PC-3 (cell line): ENCODE results near the gene MANSC4. TPM values are rescaled to one million over a fixed set of nuclear protein-coding genes. Genes with fewer than 3 reads are reported as not detected.

Experiments used
- ATAC-seq: fragments of 200-7000 bp; cut with Tn5 transposase; 2 replicates; pipeline ENCODE4 v1.9.1; 2020; ENCODE audit warnings: mild to moderate bottlenecking, moderate library complexity
- BruUV-seq: library from RNA; stranded (reverse); fragments of 400-500 nt; replicated peaks from 2 replicates; lab custom pipeline; 2021; lab: Mats Ljungman, UMichigan
- CTCF ChIA-PET: fragments of 300-600 bp; sonication (Branson Sonifier 250); formaldehyde crosslinking; loops from one replicate; lab custom pipeline; 2022; ENCODE audit warnings: antibody characterized with exemption; lab: Charles Lee
- POLR2A ChIA-PET: fragments of 300-600 bp; sonication (Branson Sonifier 250); formaldehyde crosslinking; loops from one replicate; lab custom pipeline; 2022; ENCODE audit warnings: antibody characterized with exemption; ENCODE audit not compliant: unreplicated experiment; lab: Charles Lee
- DNase-seq: peaks from one replicate; pipeline ENCODE4 v3.0.0-alpha.2; 2015
- H2AFZ ChIP-seq: fragments of 300-600 bp; sonication (generic); 2 replicates; pipeline ENCODE4 v1.6.0; 2016; ENCODE audit warnings: antibody characterized with exemption, low read length
- H3F3A ChIP-seq: fragments of 300-600 bp; sonication (generic); one replicate; pipeline ENCODE4 v1.6.0; 2017; ENCODE audit warnings: antibody characterized with exemption, low read length, control low read depth, mild to moderate bottlenecking; ENCODE audit not compliant: unreplicated experiment
- H3K27ac ChIP-seq: fragments of 300-600 bp; sonication (generic); 2 replicates; pipeline ENCODE4 v1.5.1; 2016; ENCODE audit warnings: mild to moderate bottlenecking, low read length
- H3K27me3 ChIP-seq: fragments of 300-600 bp; sonication (generic); 2 replicates; pipeline ENCODE4 v1.6.1; 2016; ENCODE audit warnings: low read length, mixed read lengths
- H3K36me3 ChIP-seq: fragments of 300-600 bp; sonication (generic); 2 replicates; pipeline ENCODE4 v1.6.1; 2016; ENCODE audit warnings: low read depth, mixed run types, low read length, mixed read lengths
- H3K4me1 ChIP-seq: fragments of 300-600 bp; sonication (generic); 2 replicates; pipeline ENCODE4 v1.5.1; 2016; ENCODE audit warnings: low read length; ENCODE audit not compliant: insufficient read depth
- H3K4me2 ChIP-seq: fragments of 300-600 bp; sonication (generic); 2 replicates; pipeline ENCODE4 v1.6.0; 2016; ENCODE audit warnings: low read length
- H3K4me3 ChIP-seq: fragments of 300-600 bp; sonication (generic); 2 replicates; pipeline ENCODE4 v1.5.1; 2016; ENCODE audit warnings: mild to moderate bottlenecking, low read length, mixed read lengths
- H3K79me2 ChIP-seq: fragments of 300-600 bp; sonication (generic); 2 replicates; pipeline ENCODE4 v1.6.1; 2017; ENCODE audit warnings: low read length, mixed read lengths
- H3K9ac ChIP-seq: fragments of 300-600 bp; sonication (generic); 2 replicates; pipeline ENCODE4 v1.6.0; 2016; ENCODE audit warnings: mild to moderate bottlenecking, low read length
- H3K9me2 ChIP-seq: fragments of 300-600 bp; sonication (generic); replicated peaks from 2 replicates; pipeline ENCODE4 v1.6.1; 2016; ENCODE audit warnings: mixed run types, low read length, mixed read lengths
- H3K9me3 ChIP-seq: fragments of 300-600 bp; sonication (generic); 2 replicates; pipeline ENCODE4 v1.6.1; 2016; ENCODE audit warnings: low read length, mixed read lengths
- H4K20me1 ChIP-seq: fragments of 300-600 bp; sonication (generic); 2 replicates; pipeline ENCODE4 v1.6.1; 2016; ENCODE audit warnings: low read length, mixed read lengths
- CTCF ChIP-seq: fragments of 300-600 bp; sonication (generic); conservative IDR thresholded peaks from 2 replicates; pipeline ENCODE4 v1.5.1; 2017; ENCODE audit warnings: antibody characterized with exemption, low read depth, mild to moderate bottlenecking, low read length
- EZH2 ChIP-seq: fragments of 300-600 bp; sonication (generic); IDR thresholded peaks from one replicate; pipeline ENCODE4 v1.6.1; 2017; ENCODE audit warnings: antibody characterized with exemption, mild to moderate bottlenecking, low read length; ENCODE audit not compliant: unreplicated experiment
- EZH2phosphoT487 ChIP-seq: fragments of 300-600 bp; sonication (generic); IDR thresholded peaks from 2 replicates; pipeline ENCODE4 v1.6.1; 2018; ENCODE audit warnings: mild to moderate bottlenecking, antibody characterized with exemption, low read length, borderline replicate concordance
- intact Hi-C: fragments of 100-400 bp; cut with micrococcal nuclease; formaldehyde crosslinking; loops from 2 replicates; pipeline ENCODE4 v1.9.0; 2023
- total RNA-seq: library from RNA; depleted of rRNA; stranded (reverse); fragments of >200 nt; gene quantifications from 2 replicates; pipeline ENCODE4 v1.2.3, GENCODE V29; 2014

Gene MANSC4
- total RNA-seq, 1 experiment from 2014 or later = 1.9 TPM

GRCh38 chr12:27820564-27820963 lies 40.5 kb upstream of the MANSC4 start:
- H3K4me2 ChIP-seq = peak overlapping the region; percentile 83
- H3K79me2 ChIP-seq = no peaks in the 10 kb centered on the region
- no peaks in the 10 kb centered on the region for H3K9me2 ChIP-seq
- H3K4me3 ChIP-seq = no peak overlapping the region
- DNase-seq = no peak
- peaks cover 13% of the 10 kb centered on the region for H3F3A ChIP-seq
- H2AFZ ChIP-seq = peak overlapping the region; percentile 70; the same call in 1 of the 2 replicates
- no TSS peak for BruUV-seq
- ChIA-PET POLR2A (interaction anchor here (0.6 to 0.7 kb wide), 2 partner anchors 138 to 794 kb away, joined by 3 read pairs; no protein-coding TSS in a partner anchor), CTCF (interaction anchor here (0.6 to 1.8 kb wide), 5 partner anchors 20 to 88 kb away, joined by 3 to 25 read pairs (median 3); partner anchors contain the start of genes KLHL42 and MANSC4)
- no peaks in the 10 kb centered on the region for H3K9me3 ChIP-seq
- H3K9ac ChIP-seq = peak overlapping the region; percentile 23
- peak overlapping the region; percentile 95 for H3K27ac ChIP-seq
- ATAC-seq = no peak
- H3K4me1 ChIP-seq = peaks cover 37% of the 10 kb centered on the region
- H3K36me3 ChIP-seq = no peaks in the 10 kb centered on the region
- no peaks in the 10 kb centered on the region for H3K27me3 ChIP-seq
- TF ChIP-seq CTCF (no peak), EZH2 (no peak), EZH2phosphoT487 (no peak)
- H4K20me1 ChIP-seq = no peaks in the 10 kb centered on the region
- intact Hi-C loops = loop anchor here (5.0 kb wide), 1 partner anchor 122 kb away; no protein-coding TSS in a partner anchor

GRCh38 chr12:27818401-27818918 lies 38.4 kb upstream of the MANSC4 start:
- Histone ChIP-seq H4K20me1 (no peaks in the 10 kb centered on the region), H3K79me2 (no peaks in the 10 kb centered on the region), H3K4me1 (peaks cover 33% of the 10 kb centered on the region), H3K4me3 (no peak overlapping the region), H3K36me3 (no peaks in the 10 kb centered on the region), H3K27ac (no peak overlapping the region), H3K27me3 (no peaks in the 10 kb centered on the region), H3K9me3 (no peaks in the 10 kb centered on the region), H3K9ac (no peak overlapping the region), H2AFZ (peak overlapping the region; percentile 11; the same call in 1 of the 2 replicates), H3F3A (peaks cover 13% of the 10 kb centered on the region), H3K9me2 (no peaks in the 10 kb centered on the region), H3K4me2 (no peak overlapping the region)
- TF ChIP-seq EZH2 (no peak), EZH2phosphoT487 (no peak), CTCF (no peak)
- DNase-seq = peak; percentile 29
- no TSS peak for BruUV-seq
- no peak for ATAC-seq
- intact Hi-C loops = no loop called here
- CTCF ChIA-PET = no interaction called here
- POLR2A ChIA-PET = no interaction called here

GRCh38 chr12:27817766-27818165 lies 37.7 kb upstream of the MANSC4 start:
- intact Hi-C loops = no loop called here
- H3K9me2 ChIP-seq = no peaks in the 10 kb centered on the region
- no peaks in the 10 kb centered on the region for H3K79me2 ChIP-seq
- H2AFZ ChIP-seq = no peak overlapping the region
- no TSS peak for BruUV-seq
- ChIA-PET CTCF (interaction anchor here (0.6 kb wide), 1 partner anchor 156 kb away, joined by 3 read pairs; no protein-coding TSS in a partner anchor), POLR2A (no interaction called here)
- no peak overlapping the region for H3K9ac ChIP-seq
- no peaks in the 10 kb centered on the region for H4K20me1 ChIP-seq
- H3K4me2 ChIP-seq = no peak overlapping the region
- no peaks in the 10 kb centered on the region for H3K36me3 ChIP-seq
- peaks cover 26% of the 10 kb centered on the region for H3K4me1 ChIP-seq
- TF ChIP-seq EZH2 (no peak), EZH2phosphoT487 (no peak), CTCF (no peak)
- ATAC-seq = no peak
- H3K9me3 ChIP-seq = no peaks in the 10 kb centered on the region
- H3K27ac ChIP-seq = no peak overlapping the region
- H3F3A ChIP-seq = peaks cover 9% of the 10 kb centered on the region
- no peak for DNase-seq
- H3K4me3 ChIP-seq = no peak overlapping the region
- H3K27me3 ChIP-seq = no peaks in the 10 kb centered on the region
